Neural progenitor cell (in vitro differentiated cells): ENCODE results near the gene TVP23C. TPM values are rescaled to one million over a fixed set of nuclear protein-coding genes. Genes with fewer than 3 reads are reported as not detected.
"Not testable (repeated sequence)": the region's sequence is repeated elsewhere in the genome, so short reads cannot be mapped to it uniquely, and the experiment has no call there.

Source experiments
- DNase-seq: peaks from one replicate; pipeline ENCODE4 v3.0.0-alpha.2; 2016; ENCODE audit warnings: low spot score
- H2AFZ ChIP-seq: fragments of 200-600 bp; sonication (generic); replicated peaks from 2 replicates; pipeline ENCODE4 v1.6.1; 2016; ENCODE audit warnings: antibody characterized with exemption
- H3F3A ChIP-seq: fragments of 200-600 bp; sonication (generic); 2 replicates; pipeline ENCODE4 v1.6.1; 2016; ENCODE audit warnings: antibody characterized with exemption, low read depth
- H3K27ac ChIP-seq: fragments of 200-600 bp; sonication (generic); 2 replicates; pipeline ENCODE4 v1.5.1; 2016; ENCODE audit warnings: mild to moderate bottlenecking
- H3K27me3 ChIP-seq: fragments of 200-600 bp; sonication (generic); 2 replicates; pipeline ENCODE4 v1.6.1; 2016; ENCODE audit warnings: mild to moderate bottlenecking, moderate library complexity
- H3K36me3 ChIP-seq: fragments of 200-600 bp; sonication (generic); 2 replicates; pipeline ENCODE4 v1.5.1; 2016
- H3K4me1 ChIP-seq: fragments of 200-600 bp; sonication (generic); 2 replicates; pipeline ENCODE4 v1.6.1; 2016; ENCODE audit warnings: mixed run types
- H3K4me2 ChIP-seq: fragments of 200-600 bp; sonication (generic); 2 replicates; pipeline ENCODE4 v1.6.1; 2016
- H3K4me3 ChIP-seq: fragments of 200-600 bp; sonication (generic); 2 replicates; pipeline ENCODE4 v1.5.1; 2016
- H3K79me2 ChIP-seq: fragments of 200-600 bp; sonication (generic); 2 replicates; pipeline ENCODE4 v1.6.1; 2016; ENCODE audit warnings: low read depth
- H3K9ac ChIP-seq: fragments of 200-600 bp; sonication (generic); 2 replicates; pipeline ENCODE4 v1.6.1; 2016
- H3K9me3 ChIP-seq: fragments of 200-600 bp; sonication (generic); 2 replicates; pipeline ENCODE4 v1.5.1; 2016; ENCODE audit warnings: low read depth
- H4K20me1 ChIP-seq: fragments of 200-600 bp; sonication (generic); 2 replicates; pipeline ENCODE4 v1.6.1; 2016; ENCODE audit warnings: low read depth
- H3K27ac Mint-ChIP-seq: 3 replicates; pipeline ENCODE4 v1.8.0; 2021; ENCODE audit warnings: mixed read lengths
- H3K27me3 Mint-ChIP-seq: 2 replicates; pipeline ENCODE4 v1.8.0; 2022; ENCODE audit warnings: low read depth, mild to moderate bottlenecking, inconsistent platforms, moderate library complexity, mixed read lengths; ENCODE audit not compliant: insufficient read depth
- H3K36me3 Mint-ChIP-seq: 3 replicates; pipeline ENCODE4 v1.8.0; 2021; ENCODE audit warnings: mixed read lengths
- H3K4me1 Mint-ChIP-seq: 3 replicates; pipeline ENCODE4 v1.8.0; 2021; ENCODE audit warnings: mixed read lengths
- H3K4me3 Mint-ChIP-seq: 3 replicates; pipeline ENCODE4 v1.8.0; 2021; ENCODE audit warnings: mild to moderate bottlenecking, moderate library complexity, mixed read lengths
- H3K9me3 Mint-ChIP-seq: 3 replicates; pipeline ENCODE4 v1.8.0; 2020; ENCODE audit warnings: mixed read lengths
- CTCF ChIP-seq: fragments of 200-600 bp; sonication (generic); IDR thresholded peaks from 2 replicates; pipeline ENCODE4 v1.5.1; 2017; ENCODE audit warnings: antibody characterized with exemption, mild to moderate bottlenecking
- EZH2 ChIP-seq: fragments of 200-600 bp; sonication (generic); IDR thresholded peaks from 2 replicates; pipeline ENCODE4 v1.6.1; 2017; ENCODE audit warnings: antibody characterized with exemption, mild to moderate bottlenecking, moderate library complexity
- EZH2phosphoT487 ChIP-seq: fragments of 200-600 bp; sonication (generic); IDR thresholded peaks from 2 replicates; pipeline ENCODE4 v1.6.1; 2017; ENCODE audit warnings: antibody characterized with exemption
- total RNA-seq: library from RNA; depleted of rRNA; stranded (reverse); fragments of >200 nt; gene quantifications from 2 replicates; pipeline ENCODE4 v1.2.3, GENCODE V29; 2015; ENCODE audit warnings: low replicate concordance

Gene TVP23C
- total RNA-seq, 1 donor from 2014 or later: 36.0 TPM

DNA sequence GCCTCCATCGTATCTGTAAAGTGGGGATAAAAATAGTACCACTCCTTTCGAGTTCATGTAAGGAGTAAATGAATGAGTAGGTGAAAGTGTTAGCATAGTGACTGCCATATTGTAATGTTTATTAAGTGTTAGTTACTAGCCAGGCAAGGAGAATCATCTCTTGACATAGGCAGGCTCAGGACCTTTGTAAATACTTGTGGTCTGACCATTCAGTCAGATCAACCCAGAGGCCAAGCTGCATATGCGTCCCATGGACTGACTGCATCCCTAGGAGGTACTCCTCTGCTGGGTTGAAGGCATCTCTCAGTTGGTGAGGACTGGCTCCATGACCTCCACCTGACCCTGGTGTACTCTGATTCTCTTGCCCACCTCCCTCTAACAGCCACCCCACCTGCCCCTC lies 55.4 kb downstream of the TVP23C start:
- H3K27me3 Mint-ChIP-seq: peaks cover 3% of the 10 kb centered on the region
- no peak for DNase-seq
- no peak overlapping the region for H3K4me2 ChIP-seq
- H3K4me3 Mint-ChIP-seq: no peak overlapping the region
- H3K9ac ChIP-seq: no peak overlapping the region
- no peak overlapping the region for H3K27ac Mint-ChIP-seq
- H3K4me1 ChIP-seq: no peaks in the 10 kb centered on the region
- H3K79me2 ChIP-seq: no peaks in the 10 kb centered on the region
- no peak overlapping the region for H3K4me3 ChIP-seq
- no peaks in the 10 kb centered on the region for H3K36me3 ChIP-seq
- peaks cover 5% of the 10 kb centered on the region for H3F3A ChIP-seq
- H3K27me3 ChIP-seq: no peaks in the 10 kb centered on the region
- no peaks in the 10 kb centered on the region for H3K9me3 Mint-ChIP-seq
- H4K20me1 ChIP-seq: peaks cover 2% of the 10 kb centered on the region
- H3K4me1 Mint-ChIP-seq: peaks cover 3% of the 10 kb centered on the region
- H2AFZ ChIP-seq: no peak overlapping the region
- H3K9me3 ChIP-seq: no peaks in the 10 kb centered on the region
- peaks cover 24% of the 10 kb centered on the region for H3K36me3 Mint-ChIP-seq
- no peak overlapping the region for H3K27ac ChIP-seq
- TF ChIP-seq CTCF: no peak
- no peak for TF ChIP-seq EZH2phosphoT487
- TF ChIP-seq EZH2: no peak

DNA sequence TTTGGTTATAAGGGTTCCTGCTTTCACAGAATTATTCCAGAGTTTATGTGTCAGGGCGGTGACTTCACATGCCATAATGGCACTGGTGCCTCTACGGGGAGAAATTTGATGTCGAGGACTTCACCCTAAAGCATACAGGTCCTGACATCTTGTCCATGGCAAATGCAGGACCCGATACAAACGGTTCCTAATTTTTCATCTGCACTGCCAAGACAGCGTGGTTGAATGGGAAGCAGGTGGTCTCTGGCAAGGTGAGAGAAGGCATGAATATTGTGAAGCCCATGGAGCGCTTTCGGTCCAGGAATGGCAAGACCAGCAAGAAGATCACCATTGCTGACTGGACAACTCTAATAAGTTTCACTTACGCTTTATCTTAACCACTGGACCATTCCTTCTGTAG lies 56.3 kb downstream of the TVP23C start:
- no peaks in the 10 kb centered on the region for H3K79me2 ChIP-seq
- H3K27ac Mint-ChIP-seq: no peak overlapping the region
- H3K4me1 Mint-ChIP-seq: peaks cover 6% of the 10 kb centered on the region
- H3K9me3 Mint-ChIP-seq: no peaks in the 10 kb centered on the region
- no peak overlapping the region for H3K4me2 ChIP-seq
- no peak overlapping the region for H3K4me3 Mint-ChIP-seq
- H3K4me1 ChIP-seq: peaks cover 5% of the 10 kb centered on the region
- no peaks in the 10 kb centered on the region for H3K27me3 ChIP-seq
- TF ChIP-seq CTCF (no peak), EZH2phosphoT487 (no peak), EZH2 (no peak)
- H3K9me3 ChIP-seq: no peaks in the 10 kb centered on the region
- no peak overlapping the region for H3K27ac ChIP-seq
- H3F3A ChIP-seq: peaks cover 5% of the 10 kb centered on the region
- peaks cover 2% of the 10 kb centered on the region for H4K20me1 ChIP-seq
- H3K9ac ChIP-seq: no peak overlapping the region
- H3K27me3 Mint-ChIP-seq: peaks cover 3% of the 10 kb centered on the region
- peaks cover 20% of the 10 kb centered on the region for H3K36me3 Mint-ChIP-seq
- no peak overlapping the region for H2AFZ ChIP-seq
- no peaks in the 10 kb centered on the region for H3K36me3 ChIP-seq
- no peak overlapping the region for H3K4me3 ChIP-seq
- no peak for DNase-seq

DNA sequence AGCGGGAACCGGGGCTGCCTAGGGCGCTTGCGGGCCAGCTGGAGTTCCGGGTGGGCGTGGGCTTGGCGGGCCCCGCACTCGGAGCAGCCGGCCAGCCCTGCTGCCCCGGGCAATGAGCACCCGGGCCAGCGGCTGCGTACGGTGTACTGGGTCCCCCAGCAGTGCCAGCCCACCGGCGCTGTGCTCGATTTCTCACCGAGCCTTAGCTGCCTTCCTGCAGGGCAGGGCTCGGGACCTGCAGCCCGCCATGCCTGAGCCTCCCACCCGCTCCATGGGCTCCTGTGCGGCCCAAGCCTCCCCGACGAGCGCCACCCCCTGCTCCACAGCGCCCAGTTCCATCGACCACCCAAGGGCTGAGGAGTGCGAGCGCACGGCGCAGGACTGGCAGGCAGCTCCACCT lies 57.6 kb downstream of the TVP23C start:
- H3K27ac Mint-ChIP-seq, H3K27ac ChIP-seq, H2AFZ ChIP-seq, H3K4me2 ChIP-seq, H3K27me3 ChIP-seq, H3K9me3 Mint-ChIP-seq, H3K36me3 ChIP-seq, H3K79me2 ChIP-seq, DNase-seq, H3K4me3 Mint-ChIP-seq, H3K27me3 Mint-ChIP-seq, H3K9ac ChIP-seq, H3K9me3 ChIP-seq, H3K4me1 ChIP-seq, H3K4me3 ChIP-seq, H4K20me1 ChIP-seq: not testable (repeated sequence)
- H3F3A ChIP-seq: peaks cover 11% of the 10 kb centered on the region
- Mint-ChIP-seq H3K4me1 (peaks cover 12% of the 10 kb centered on the region), H3K36me3 (peaks cover 25% of the 10 kb centered on the region)

GRCh38 chr17:15503731-15504130 lies 59.6 kb downstream of the TVP23C start:
- Mint-ChIP-seq H3K27ac (no peak overlapping the region), H3K4me1 (peaks cover 15% of the 10 kb centered on the region), H3K36me3 (peaks cover 27% of the 10 kb centered on the region), H3K9me3 (no peaks in the 10 kb centered on the region), H3K27me3 (peaks cover 1% of the 10 kb centered on the region), H3K4me3 (no peak overlapping the region)
- H3F3A ChIP-seq: peaks cover 11% of the 10 kb centered on the region
- H3K27ac ChIP-seq: no peak overlapping the region
- H3K4me1 ChIP-seq: peaks cover 6% of the 10 kb centered on the region
- no peaks in the 10 kb centered on the region for H3K79me2 ChIP-seq
- H3K9ac ChIP-seq: no peak overlapping the region
- no peaks in the 10 kb centered on the region for H3K9me3 ChIP-seq
- H4K20me1 ChIP-seq: peaks cover 2% of the 10 kb centered on the region
- H3K36me3 ChIP-seq: no peaks in the 10 kb centered on the region
- no peak for DNase-seq
- no peak overlapping the region for H2AFZ ChIP-seq
- H3K27me3 ChIP-seq: no peaks in the 10 kb centered on the region
- no peak overlapping the region for H3K4me2 ChIP-seq
- H3K4me3 ChIP-seq: no peak overlapping the region
- TF ChIP-seq EZH2: no peak
